ENCODE measurements around the gene STMN1. TPM values are rescaled to one million over a fixed set of nuclear protein-coding genes. Genes with fewer than 3 reads are reported as not detected.
"Not testable (repeated sequence)": the region's sequence is repeated elsewhere in the genome, so short reads cannot be mapped to it uniquely, and the experiment has no call there.

The STMN1 gene
- total RNA-seq, result 10 to 100 TPM; 68.0 to 94.8 (median 80.0) TPM

- ATAC-seq, result peak; percentile 80 to 82
- H3K36me3 Mint-ChIP-seq (ENCODE audit: insufficient read depth), result peaks cover under 1% of the 10 kb centered on the region
Measured at GRCh38 chr1:25905680-25906643, at the start of gene STMN1. STMN1 (minus strand) TSS chr1:25906419; CDS start chr1:25904676, 1,743 bp downstream.

DNA sequence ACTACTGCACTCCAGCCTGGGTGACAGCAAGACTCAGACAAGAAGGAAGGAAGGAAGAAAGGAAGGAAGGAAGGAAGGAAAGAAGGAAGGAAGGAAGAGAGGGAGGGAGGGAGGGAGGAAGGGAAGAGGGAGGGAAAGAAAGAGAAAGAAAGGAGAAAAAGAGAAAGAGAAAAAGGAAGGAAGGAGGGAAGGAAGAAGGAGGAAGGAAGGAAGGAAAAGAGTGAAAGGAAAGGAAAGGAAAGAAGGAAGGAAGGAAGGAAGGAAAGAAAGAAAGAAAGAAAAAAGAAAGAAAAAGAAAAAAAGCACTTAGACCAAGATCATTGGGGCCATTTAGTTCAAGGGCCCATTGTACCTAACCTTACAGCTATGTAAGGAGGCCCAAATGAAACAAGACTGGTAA lies 49.3 kb upstream of the STMN1 start:
- Mint-ChIP-seq H3K4me3 (no peak overlapping the region), H3K27me3 (ENCODE audit: low read depth) (no peaks in the 10 kb centered on the region), H3K9me3 (peaks cover 3% of the 10 kb centered on the region), H3K4me1 (ENCODE audit: low read depth) (no peaks in the 10 kb centered on the region), H3K36me3 (ENCODE audit: insufficient read depth) (peaks cover 23% of the 10 kb centered on the region)
- no peak for DNase-seq
- no peak for ATAC-seq

More at GRCh38 chr1:25905680-25906643, at the start of gene STMN1:
- Mint-ChIP-seq H3K4me3 (peak within 1 kb of the TSS; percentile 78), H3K27me3 (ENCODE audit: low read depth) (no peaks in the 10 kb centered on the region), H3K4me1 (ENCODE audit: low read depth) (peaks cover 18% of the 10 kb centered on the region), H3K9me3 (no peaks in the 10 kb centered on the region)
- peak; percentile 86 for DNase-seq

DNA sequence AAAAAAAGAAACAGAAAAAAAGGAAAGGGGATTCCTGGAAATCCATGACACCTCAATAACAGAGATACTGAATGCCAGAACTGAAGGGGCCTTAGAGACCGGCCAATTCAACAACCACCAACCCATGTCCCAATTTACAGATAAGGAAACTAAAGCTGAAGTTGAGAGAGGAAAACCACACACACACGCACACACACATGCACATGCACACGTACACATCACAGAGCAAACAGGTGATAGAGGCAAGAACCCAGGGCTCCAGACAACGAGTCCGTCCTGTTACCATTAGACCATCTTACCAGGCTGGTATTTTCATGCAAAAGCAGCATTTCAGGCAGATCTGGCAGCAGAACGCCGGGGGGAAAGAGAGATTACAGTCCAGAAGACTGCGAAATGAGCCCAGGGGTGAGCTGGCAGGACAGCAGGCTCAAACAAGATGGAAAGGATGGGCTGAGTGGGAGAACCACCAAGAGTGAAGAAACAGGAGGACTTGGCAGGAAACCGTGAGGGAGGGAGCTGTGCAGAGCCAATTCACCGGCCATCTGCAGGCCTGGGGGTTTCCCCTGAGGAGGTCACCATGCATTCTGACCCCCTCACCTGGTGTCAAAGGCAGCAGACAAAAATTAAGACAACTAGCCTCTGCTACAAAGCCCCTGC lies 48.2 kb upstream of the STMN1 start:
- Mint-ChIP-seq H3K36me3 (ENCODE audit: insufficient read depth) (peaks cover 13% of the 10 kb centered on the region), H3K4me3 (no peak overlapping the region), H3K9me3 (peaks cover 3% of the 10 kb centered on the region), H3K27me3 (ENCODE audit: low read depth) (no peaks in the 10 kb centered on the region), H3K4me1 (ENCODE audit: low read depth) (no peaks in the 10 kb centered on the region)
- DNase-seq, result no peak
- ATAC-seq, result no peak

DNA sequence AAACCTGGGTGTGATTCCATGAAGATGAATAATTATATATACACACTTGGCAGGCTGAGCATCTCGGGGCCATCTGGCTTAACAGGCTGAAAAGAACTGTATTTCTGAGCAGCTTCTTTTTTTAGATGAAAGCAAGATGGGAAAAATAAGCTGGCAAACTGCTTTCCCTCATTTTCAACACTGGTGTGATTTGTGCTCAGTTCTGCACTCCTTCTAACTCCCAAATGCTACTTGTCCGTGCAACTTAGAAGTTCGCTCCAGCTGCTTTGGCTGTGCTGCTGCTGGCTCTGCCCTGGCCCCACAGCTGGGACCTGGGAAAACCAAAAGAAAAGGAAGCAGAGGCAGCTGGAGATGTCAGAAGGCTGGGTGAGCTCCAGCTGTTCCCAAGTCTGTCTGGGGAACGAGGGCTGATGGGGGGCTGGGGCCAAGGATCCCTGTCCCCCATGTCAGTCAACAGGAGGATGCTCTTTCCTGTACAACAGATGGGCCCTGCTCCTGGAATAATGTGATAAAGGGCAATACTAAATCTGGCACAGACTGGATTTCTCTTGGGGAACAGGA lies 46.7 kb upstream of the STMN1 start:
- Mint-ChIP-seq H3K4me3 (no peak overlapping the region), H3K36me3 (ENCODE audit: insufficient read depth) (peaks cover 5% of the 10 kb centered on the region), H3K27me3 (ENCODE audit: low read depth) (no peaks in the 10 kb centered on the region), H3K9me3 (no peaks in the 10 kb centered on the region), H3K4me1 (ENCODE audit: low read depth) (no peaks in the 10 kb centered on the region)
- ATAC-seq, result no peak
- DNase-seq, result no peak

DNA sequence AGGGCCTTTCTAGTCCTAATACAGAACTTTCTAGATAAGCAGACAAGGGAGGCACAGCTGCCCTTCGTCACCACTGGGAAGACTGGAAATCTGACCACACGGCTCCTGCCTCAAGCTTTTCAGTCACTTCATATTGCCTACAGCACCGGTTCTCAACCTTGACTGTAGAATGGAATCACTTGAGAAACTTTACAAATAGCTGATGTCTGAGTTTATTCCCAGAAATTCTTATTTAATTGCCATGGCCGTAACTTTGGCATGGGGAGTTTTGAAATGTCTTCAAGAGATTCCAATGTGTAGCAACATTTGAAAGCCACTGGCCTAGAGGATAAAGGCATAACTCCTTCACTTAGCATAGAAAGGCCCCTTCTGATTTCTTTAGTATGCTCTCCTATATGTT lies 42.4 kb upstream of the STMN1 start:
- ATAC-seq, result no peak

GRCh38 chr1:25947027-25947426 lies 40.8 kb upstream of the STMN1 start:
- ATAC-seq, result no peak
- H3K4me3 Mint-ChIP-seq, result no peak overlapping the region
- no peaks in the 10 kb centered on the region for H3K4me1 Mint-ChIP-seq (ENCODE audit: low read depth)
- peaks cover 11% of the 10 kb centered on the region for H3K9me3 Mint-ChIP-seq
- H3K27me3 Mint-ChIP-seq (ENCODE audit: low read depth), result no peaks in the 10 kb centered on the region
- DNase-seq, result no peak
- no peaks in the 10 kb centered on the region for H3K36me3 Mint-ChIP-seq (ENCODE audit: insufficient read depth)

More for the DNA sequence above, 42.4 kb upstream of the STMN1 start:
- no peaks in the 10 kb centered on the region for H3K36me3 Mint-ChIP-seq (ENCODE audit: insufficient read depth)
- H3K9me3 Mint-ChIP-seq, result peaks cover 2% of the 10 kb centered on the region
- H3K4me1 Mint-ChIP-seq (ENCODE audit: low read depth), result no peaks in the 10 kb centered on the region
- no peak overlapping the region for H3K4me3 Mint-ChIP-seq
- no peaks in the 10 kb centered on the region for H3K27me3 Mint-ChIP-seq (ENCODE audit: low read depth)
- DNase-seq, result no peak

GRCh38 chr1:25945761-25946160 lies 39.5 kb upstream of the STMN1 start:
- H3K9me3 Mint-ChIP-seq, result peaks cover 11% of the 10 kb centered on the region
- H3K36me3 Mint-ChIP-seq (ENCODE audit: insufficient read depth), result no peaks in the 10 kb centered on the region
- ATAC-seq (no peak), DNase-seq (no peak)
- no peak overlapping the region for H3K4me3 Mint-ChIP-seq
- no peaks in the 10 kb centered on the region for H3K27me3 Mint-ChIP-seq (ENCODE audit: low read depth)
- no peaks in the 10 kb centered on the region for H3K4me1 Mint-ChIP-seq (ENCODE audit: low read depth)

GRCh38 chr1:25944986-25945385 lies 38.8 kb upstream of the STMN1 start:
- no peak for DNase-seq
- no peaks in the 10 kb centered on the region for H3K36me3 Mint-ChIP-seq (ENCODE audit: insufficient read depth)
- H3K4me3 Mint-ChIP-seq, result no peak overlapping the region
- H3K9me3 Mint-ChIP-seq, result peaks cover 11% of the 10 kb centered on the region
- ATAC-seq, result no peak
- no peaks in the 10 kb centered on the region for H3K4me1 Mint-ChIP-seq (ENCODE audit: low read depth)
- no peaks in the 10 kb centered on the region for H3K27me3 Mint-ChIP-seq (ENCODE audit: low read depth)

DNA sequence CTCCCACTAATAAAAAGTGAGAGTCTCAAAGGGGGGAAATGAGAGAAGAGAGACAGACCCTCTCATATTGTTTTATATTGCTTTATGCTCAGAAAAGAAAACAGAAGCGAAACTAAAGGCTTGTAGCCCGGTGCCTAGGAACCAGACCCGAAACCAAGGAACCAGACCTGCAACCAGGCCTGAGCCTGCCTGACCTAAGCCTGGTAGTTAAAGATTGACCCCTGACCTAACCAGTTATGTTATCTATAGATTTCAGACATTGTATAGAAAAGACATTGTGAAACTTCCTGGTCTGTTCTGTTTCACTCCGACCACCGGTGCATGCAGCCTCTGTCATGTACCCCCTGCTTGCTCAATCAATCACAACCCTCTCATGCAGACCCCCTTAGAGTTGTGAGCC lies 37.3 kb upstream of the STMN1 start:
- ATAC-seq; H3K4me1 Mint-ChIP-seq (ENCODE audit: low read depth); DNase-seq; H3K27me3 Mint-ChIP-seq (ENCODE audit: low read depth); H3K4me3 Mint-ChIP-seq; H3K36me3 Mint-ChIP-seq (ENCODE audit: insufficient read depth): not testable (repeated sequence)
- peaks cover 11% of the 10 kb centered on the region for H3K9me3 Mint-ChIP-seq

- ATAC-seq (no peak), DNase-seq (no peak)
- Mint-ChIP-seq H3K36me3 (ENCODE audit: insufficient read depth) (no peaks in the 10 kb centered on the region), H3K4me1 (ENCODE audit: low read depth) (peaks cover 2% of the 10 kb centered on the region), H3K9me3 (no peaks in the 10 kb centered on the region), H3K4me3 (no peak overlapping the region), H3K27me3 (ENCODE audit: low read depth) (no peaks in the 10 kb centered on the region)
Measured at GRCh38 chr1:25936947-25937346, 30.7 kb upstream of the STMN1 start.

DNA sequence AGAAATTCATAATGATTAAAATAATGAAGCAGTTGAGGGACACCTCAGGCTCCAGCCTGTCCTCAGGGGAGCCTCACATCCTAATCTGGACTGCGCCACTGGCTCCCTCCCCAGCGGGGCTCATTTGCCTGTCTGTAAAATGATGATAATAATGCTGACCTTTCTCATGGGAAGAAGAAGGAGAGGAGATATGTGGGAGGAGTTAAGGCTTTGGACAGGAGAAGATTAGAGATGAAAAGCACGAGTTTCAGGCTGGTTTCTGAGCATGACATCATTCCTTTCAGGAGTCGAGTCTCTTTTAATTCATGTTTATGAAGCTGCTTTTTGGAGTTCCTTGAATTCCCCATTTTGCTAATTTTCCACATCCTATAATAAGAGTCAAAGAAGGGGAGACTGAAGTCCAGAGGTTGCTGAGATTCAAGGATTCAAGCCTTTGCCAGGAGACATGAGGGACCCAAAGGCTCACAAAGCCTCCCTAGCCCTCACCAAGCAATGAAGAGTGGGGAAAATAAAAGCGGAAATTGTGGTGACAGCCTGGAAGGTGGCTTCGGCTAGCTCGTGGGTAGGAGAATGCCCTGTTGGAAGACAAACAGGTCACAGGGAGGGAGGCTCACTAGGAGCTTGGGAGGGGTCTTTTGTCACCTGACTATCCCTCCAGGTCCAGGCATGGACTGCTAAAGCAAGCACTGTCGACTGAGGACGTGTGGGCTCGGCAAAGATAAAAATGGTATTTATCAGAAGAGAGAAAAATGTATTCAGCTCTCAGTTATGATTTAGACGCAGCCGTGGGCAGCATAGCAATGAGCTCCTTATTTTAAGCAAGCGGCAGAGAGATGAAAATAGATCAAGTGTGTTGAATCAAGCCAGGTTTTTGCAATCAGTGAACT lies 27.5 kb upstream of the STMN1 start:
- Mint-ChIP-seq H3K27me3 (ENCODE audit: low read depth) (no peaks in the 10 kb centered on the region), H3K4me1 (ENCODE audit: low read depth) (peaks cover 2% of the 10 kb centered on the region), H3K4me3 (no peak overlapping the region), H3K36me3 (ENCODE audit: insufficient read depth) (no peaks in the 10 kb centered on the region), H3K9me3 (no peaks in the 10 kb centered on the region)
- no peak for DNase-seq
- ATAC-seq, result no peak

DNA sequence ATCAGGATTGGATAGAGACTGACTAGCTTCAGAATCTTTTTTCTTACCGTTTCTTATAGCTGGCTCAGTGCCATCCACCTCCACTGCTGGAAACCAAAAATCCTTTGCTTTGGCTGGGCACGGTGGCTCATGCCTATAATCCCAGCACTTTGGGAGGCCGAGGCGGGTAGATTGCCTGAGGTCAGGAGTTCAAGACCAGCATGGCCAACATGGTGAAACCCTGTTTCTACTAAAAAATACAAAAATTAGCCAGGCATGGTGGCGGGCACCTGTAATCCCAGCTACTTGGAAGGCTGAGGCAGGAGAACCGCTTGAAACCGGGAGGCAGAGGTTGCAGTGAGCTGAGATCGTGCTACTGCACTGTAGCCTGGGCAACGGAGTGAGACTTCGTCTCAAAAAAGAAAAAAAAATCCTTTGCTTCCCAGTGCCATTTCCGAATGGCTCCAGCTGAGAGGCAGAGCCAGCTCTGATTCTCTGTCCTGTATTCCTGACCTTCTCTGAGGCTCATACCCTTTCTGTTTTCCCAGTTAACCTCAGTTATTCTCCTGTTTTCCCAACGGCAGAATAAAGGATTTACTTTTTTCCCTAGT lies 26.7 kb upstream of the STMN1 start:
- H3K4me3 Mint-ChIP-seq; H3K4me1 Mint-ChIP-seq (ENCODE audit: low read depth); ATAC-seq; H3K36me3 Mint-ChIP-seq (ENCODE audit: insufficient read depth); DNase-seq; H3K9me3 Mint-ChIP-seq; H3K27me3 Mint-ChIP-seq (ENCODE audit: low read depth): not testable (repeated sequence)

DNA sequence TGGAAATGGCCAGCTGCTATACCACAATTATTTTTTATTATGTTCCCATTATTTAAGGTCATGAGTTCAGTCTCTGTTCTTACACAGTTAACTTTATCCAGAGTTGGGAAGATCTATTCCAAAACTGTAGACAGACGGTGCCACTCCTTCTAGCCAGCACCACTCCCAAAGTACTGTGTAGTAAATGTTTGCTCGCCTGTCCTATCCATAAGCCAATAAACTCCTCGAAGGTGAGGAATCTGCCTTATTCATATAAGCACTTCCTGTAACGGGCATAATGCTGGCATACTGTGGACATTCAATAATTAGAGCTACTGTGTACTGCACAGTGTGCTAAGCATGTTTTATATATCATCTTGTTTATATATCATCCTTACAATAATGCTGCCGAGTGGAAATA lies 26.1 kb upstream of the STMN1 start:
- Mint-ChIP-seq H3K27me3 (ENCODE audit: low read depth) (no peaks in the 10 kb centered on the region), H3K4me3 (no peak overlapping the region), H3K9me3 (no peaks in the 10 kb centered on the region), H3K36me3 (ENCODE audit: insufficient read depth) (no peaks in the 10 kb centered on the region), H3K4me1 (ENCODE audit: low read depth) (peaks cover 2% of the 10 kb centered on the region)
- no peak for ATAC-seq
- no peak for DNase-seq
